NCI-H1930 (cell line): Measurements from ENCODE around the gene CANT1.

Source experiments
- DNase-seq, 2 experiments: peaks; one replicate each; lab custom pipeline; 2025; lab: John Stamatoyannopoulos, UW

CANT1 gene

DNA sequence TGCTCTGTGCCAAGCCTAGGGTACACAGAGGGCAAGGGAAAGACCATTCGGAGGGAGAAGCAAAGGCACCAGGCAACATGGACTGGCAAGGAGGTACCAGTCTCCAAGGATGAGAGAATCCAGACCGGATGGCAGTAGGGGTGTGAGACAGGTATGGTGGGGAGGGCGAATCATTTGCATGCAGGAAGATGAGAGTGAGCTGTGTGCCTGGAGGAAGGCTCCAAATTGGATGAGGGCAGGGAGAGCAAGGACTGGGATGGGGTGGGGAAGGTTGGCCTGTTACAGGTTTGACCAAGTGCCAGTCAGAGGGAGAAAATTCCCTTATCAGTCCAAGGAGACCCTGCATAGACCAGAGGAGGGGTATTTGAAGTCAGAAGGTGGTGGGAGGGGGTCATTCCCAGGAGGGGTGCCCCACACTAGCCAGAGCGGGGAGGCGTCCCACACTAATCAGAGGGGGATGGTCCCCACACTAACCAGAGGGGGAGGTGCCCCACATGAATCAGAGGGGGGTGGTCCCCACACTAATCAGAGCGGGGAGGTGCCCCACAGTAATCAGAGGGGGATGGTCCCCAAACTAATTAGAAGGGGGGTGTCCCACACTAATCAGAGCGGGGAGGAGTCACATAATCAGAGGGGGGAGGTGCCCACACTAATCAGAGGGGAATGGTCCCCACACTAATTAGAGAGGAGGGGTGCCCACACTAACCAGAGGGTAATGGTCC is 737 bp downstream of the CANT1 start:
- no peak for DNase-seq

DNA sequence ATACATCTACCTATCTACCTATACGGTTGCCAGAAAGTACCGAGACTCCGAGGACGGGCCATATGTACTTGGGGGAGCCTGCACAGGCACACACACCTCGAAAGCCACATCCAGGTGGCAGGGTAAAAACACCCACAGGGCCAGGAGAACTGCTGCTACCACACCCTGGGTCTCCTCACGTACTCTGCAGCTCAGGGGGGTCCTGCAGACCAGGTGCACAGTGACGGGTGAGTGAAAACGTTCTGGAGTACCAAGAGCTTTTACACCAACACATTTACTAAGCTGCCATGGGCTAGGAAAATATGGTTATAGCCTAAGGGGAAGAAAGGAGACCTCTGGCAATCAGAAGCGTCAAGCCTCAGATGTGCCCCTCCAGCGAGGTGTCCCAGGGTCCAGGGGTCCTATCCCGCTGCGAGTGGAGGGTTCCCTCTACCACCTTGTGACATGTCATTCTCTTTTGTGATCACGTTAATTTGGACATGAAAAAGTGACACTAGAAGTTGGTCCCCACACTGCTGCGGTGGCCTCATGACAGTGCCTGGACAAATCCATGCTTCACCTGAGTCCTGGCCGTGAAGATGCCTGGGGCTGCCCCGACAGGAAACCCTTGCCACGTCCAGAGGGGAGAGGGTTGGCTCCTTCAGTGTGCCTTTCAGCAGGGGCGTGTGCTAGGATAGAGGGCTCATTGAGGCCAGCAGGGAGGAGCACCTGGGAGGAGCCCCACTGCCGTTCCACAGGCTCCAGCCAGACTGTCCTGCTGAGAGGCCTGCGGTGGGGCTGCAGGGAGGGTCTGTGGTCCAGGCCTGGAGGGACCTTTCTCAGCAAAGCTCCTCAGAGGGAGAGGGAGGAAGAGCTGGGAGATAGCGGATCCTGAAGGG is 1.8 kb downstream of the CANT1 start:
- no peak for DNase-seq

DNA sequence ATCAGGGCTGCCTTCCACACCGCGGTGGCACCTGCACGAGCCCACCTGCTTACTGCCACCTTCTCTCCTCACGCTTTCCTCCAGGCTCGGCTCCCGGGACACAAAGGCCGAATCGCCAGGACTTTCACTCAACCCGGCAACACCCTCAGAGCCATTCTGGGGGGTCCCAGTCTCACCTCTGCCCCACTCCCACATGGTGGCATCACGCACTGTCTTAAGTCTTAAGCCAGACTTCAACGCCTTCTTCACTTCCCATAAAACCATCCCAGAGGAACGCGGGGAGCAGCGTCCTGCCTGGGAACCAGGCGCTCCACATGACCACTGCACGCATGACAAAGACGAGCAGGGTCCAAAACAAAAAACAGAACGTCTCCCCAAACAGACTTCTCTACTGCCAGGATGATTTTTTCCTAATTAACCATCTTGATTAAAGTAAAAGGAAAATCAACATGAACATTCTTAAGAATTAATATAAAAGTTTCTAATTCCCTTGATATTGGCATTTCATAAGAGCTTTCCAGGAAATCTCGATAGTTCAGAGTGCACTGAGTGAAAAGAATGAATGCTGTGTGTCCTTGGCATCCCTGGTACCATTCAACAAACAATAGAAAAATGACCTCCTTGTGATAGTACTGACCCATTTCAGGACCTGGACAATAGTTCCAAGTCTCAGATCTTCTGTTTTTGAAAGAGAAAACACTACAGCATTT is 2.6 kb downstream of the CANT1 start:
- DNase-seq = no peak

DNA sequence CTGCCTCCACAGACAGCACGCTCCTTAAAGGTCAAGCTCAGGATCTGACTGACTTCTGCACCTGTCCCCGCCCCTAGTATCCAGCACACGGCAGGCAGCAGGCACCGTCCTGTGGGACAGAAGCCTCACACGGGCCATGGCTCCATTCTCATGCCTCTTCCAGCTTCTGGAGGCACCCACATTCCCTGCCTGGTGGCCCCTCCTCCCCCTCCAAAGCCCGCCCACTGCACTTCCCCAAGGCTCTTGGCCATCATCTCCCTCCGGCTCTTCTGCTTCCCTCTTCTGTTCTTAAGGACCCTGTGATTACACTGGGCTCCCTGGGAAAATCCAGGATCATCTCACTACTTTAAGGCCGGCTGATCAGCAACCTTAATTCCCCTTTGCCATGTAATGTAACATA is 3.5 kb downstream of the CANT1 start:
- no peak for DNase-seq

DNA sequence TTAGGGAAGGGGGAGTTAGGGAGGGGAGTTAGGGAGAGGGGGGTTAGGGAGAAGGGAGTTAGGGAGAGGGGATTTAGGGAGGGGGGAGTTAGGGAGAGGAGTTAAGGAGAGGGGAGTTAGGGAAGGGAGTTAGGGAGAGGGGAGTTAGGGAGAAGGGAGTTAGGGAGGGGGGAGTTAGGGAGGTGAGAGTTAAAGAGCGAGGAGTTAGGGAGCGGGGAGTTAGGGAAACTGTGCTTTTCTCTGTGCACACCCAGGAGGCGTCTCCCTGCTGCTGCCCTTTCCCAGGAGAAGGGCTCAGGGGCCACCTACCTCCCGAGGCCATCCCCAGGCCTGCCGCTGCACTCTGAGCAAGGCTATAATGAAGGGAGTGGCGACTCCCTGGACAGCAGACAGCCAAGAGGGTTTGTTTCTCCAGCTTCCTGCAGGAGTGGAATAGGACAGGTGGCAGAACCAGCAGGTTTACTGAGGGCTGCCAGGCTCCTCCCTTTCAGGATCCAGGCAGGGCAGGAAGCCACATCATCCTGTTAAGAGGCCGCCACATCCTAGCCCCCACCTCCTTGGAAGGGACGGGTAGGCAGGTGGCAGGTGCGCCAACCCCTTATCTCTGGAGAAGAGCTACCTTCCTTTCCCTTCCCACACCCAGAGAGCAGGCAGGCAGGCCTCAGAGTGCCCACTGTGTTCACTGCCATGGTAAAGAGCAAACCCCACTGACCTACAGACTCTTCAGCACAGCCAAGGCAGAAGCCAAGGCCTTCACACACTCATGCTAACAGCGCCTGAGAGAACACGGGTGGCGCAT is 4.3 kb downstream of the CANT1 start:
- DNase-seq = no peak

DNA sequence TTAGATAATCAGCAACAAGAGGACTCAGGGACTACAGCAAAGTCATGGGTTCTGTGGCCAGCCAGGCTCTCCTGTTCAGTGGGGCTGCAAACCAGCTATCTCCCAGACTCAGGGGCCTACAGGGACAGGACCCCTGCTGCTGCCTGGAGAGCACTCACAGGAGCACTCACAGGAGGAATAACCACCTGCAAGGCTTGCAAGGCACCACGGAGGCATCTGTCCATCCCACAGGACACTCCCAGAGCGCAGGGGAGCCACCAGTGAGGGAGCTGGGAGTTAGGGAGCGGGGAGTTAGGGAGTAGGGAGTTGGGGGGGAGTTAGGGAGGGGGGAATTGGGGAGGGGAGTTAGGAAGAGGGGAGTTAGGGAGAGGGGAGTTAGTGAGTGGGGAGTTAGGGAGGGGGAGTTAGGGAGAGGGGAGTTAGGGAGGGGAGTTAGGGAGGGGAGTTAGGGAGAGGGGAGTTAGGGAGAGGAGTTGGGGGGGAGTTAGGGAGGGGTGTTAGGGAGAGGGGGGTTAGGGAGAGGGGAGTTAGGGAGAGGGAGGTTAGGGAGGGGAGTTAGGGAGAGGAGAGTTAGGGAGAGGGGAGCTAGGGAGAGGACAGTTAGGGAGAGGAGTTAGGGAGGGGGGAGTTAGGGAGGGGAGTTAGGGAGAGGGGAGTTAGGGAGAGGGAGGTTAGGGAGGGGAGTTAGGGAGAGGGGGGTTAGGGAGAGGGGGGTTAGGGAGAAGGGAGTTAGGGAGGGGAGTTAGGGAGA is 5.7 kb downstream of the CANT1 start:
- DNase-seq = no peak

DNA sequence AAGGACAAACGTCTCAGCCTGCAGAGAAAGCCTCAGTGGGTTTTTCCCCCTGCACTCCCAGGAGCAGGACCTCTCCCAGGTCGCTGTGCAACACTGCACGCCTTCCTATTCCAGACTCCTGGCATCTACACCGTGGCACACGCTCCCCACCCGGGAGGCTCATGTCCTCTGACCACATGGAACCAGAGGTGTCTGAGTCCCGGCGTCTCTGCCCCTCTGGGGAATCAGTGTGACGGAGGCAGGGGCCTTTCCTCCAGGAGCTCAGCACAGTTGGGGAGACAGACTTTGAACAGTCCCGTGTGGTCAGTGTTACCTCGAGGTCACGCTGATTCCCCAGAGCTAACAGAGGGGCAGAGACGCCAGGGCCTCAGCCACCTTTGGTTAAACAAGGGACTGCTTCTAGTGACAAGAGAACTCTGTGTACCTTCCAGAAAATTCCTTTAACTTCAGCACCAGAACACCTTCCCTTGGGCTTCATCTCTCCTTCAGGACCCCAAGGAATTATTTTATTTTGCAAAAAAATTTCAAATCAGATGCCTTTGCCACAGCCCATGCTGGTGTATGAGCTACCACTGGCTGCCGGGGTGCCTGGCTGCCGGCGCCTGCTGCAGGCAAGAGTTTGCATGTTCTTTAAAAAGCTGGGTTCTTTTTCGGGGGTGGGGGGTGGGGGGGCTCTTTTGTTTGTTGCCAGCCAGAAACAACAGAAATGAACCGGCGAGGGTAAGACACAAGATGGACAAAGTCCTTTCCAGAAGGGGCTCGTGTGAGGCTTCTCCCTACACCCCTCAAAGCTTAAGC is 6.6 kb downstream of the CANT1 start:
- DNase-seq = no peak

DNA sequence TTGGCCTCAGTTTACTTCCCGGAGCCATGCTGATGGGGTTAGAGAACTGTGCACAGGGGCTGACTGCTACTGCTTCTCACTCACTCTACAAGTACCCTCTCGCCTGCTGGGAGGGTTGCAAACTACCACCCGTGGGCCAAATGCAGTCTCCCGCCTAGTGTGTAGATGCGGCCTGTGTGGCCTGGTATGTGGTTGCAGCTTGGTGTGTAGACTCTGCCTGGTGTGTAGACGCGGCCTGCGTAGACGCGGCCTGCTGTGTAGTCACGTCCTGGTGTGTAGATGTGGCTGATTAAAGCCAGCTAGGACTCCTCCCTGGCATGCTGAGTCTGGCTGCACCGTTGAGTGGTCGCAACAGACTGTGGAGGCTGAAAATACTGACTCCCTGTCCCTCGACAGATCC is 7.3 kb downstream of the CANT1 start:
- no peak for DNase-seq

DNA sequence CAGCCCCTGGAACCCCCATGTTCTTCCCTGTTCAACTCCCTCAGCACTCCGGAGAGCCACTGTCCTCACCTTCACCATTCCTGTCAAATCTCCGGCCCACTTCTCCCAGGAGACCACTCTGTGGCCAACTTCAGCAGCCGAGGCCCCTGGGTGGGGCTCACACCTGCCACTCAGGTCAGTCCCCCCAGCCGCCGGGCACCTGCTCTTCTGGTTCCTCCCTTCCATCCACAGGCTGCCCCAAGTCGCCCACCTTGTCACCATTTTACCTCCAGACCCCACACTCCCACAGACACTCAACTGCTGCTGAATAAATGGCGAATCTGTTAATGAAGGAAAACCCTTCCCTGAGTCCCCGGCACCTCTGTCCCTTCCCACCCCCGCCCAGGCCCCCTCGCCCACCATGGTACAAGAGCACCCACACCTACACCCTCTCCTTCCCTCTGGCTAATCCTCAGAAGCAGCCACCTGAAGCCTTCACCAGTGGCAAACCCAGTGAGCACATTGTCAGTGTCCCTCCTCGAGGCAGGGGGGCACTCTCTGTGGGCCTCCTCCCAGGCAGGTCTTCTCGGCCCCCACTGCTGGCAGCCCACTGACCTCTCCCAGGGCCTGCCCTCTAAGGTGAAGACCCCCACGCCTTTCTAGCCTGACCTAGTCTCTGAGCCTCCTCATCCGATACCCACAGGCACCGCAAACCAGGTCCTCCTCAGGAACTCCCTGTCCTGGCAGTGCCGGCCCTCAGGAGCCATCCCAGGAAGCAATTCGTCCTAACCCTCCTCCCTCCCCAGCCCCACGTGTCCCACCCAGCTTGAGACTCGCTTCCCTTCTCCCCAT is 8.2 kb downstream of the CANT1 start:
- DNase-seq = no peak

DNA sequence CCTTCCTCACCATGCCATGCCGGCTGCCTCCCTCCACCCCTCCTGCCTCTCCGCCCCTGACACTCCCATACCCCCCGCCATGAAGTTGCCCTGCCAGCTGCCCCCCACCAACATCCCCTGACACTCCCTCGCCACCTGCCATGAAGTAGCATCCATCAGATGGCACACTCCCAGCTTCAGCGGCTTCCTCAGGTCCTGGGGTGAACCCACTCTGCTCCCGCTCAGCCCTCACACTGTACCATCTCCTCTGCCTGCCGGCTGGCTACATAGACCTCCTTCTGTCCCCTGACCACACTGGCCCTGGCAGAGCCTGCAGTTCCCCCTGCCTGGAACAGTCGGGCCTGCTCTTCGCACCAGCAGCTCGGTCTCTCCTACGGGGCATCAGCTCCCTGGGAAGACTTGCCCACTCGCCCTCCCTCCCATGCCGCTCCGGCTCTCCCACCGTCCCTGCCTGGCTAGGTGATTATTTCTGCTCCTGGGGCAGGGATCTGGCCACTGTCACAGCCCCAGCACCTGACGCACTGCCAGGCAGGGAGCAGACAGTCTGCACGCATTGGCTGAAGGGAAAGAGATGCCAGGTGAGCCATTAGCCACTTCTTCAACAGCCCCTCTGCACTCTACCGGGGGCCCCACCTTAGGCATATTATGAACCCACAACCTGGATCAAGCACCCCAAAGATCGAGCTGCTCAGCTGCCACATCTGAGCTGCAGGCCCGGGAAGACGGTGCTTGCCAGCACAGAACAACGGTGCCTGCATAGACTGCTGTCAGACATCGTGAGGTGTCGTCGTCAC is 9.0 kb downstream of the CANT1 start:
- no peak for DNase-seq

DNA sequence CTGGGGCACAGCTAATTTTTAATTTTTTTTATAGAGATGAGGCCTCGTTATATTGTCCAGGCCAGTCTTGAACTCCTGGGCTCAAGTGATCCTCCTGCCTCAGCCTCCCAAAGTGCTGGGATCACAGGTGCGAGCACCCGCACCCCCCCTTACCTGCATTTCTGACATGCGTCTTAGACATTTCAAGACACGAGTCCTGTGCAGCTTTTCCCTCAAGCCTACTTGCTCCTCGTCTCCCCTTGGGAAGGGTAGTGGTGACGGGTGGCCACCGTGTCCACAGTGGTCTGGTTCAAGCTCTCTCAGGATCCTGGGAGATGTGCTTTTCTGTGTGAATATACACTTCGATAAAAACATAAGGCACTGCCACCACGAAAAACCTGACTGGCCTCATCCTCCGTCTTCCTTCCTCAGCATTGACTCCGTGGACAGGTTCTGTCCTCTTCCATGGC is 9.6 kb downstream of the CANT1 start:
- no peak for DNase-seq

DNA sequence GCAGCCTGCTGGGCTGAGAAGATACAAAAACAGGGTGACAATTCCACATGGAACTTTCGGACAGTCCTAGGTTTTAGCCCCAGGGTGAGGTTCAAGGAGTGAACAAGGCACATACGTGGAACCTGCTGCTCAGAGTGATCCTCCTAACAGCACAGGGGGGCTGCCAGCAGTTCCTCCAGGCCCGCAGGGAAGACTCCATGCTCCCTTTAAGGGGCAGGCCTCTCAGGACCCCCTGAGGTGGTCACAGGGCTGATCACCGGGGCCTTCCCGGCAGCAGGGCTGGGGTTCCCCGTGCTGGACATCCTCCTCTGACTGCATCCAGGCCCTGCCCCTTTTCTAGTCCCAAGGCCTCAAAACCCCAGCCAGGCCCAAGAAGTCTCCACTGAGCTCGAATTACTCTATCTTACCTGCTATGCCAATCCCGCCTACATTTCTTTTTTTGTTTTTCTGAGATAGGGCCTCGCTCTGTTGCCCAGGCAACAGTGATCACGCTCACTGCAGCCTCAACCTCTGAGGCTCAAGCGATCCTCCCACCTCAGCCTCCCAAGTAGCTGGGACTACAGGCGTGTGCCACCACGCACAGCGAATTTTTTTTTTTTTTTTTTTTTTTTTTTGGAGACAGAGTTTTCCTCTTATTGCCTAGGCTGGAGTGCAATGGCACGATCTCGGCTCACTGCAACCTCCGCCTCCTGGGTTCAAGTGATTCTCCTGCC is 10.4 kb downstream of the CANT1 start:
- DNase-seq = no peak

DNA sequence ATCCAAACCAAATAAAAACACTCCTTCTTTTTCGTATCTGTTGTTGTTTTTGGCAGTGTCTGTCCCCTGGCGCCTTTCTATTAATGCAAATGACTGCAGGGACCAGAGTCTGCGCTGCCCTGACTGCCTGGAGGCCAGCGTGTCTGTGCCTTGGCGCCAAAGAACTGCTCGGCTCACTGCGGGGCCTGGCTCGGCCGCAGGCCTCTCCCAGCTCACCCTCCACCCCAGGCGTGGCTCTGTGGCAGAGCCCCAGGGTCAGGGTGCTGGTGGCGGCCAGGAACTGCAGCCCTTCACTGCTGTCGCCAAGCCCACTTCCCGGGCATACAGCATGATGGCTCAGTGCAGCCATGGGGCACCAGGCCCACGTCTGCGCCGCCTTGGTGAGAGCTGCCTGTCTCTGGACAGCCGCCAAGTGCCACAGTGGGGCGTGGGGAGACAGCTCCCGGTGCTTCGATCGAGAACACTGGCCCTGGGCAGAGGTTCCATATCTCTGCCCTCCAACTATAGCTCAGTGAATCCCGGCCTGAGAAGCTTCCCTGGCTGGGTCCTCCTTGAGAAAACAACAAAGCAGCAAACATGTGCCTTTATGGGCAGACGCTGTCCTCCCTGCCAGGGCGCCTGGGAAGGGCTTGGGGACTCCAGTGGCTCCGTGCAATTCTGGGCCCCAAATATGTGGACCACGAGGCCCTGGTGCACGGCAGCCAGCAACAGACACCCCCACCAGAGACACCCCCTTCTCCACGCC is 11.1 kb downstream of the CANT1 start:
- no peak for DNase-seq

DNA sequence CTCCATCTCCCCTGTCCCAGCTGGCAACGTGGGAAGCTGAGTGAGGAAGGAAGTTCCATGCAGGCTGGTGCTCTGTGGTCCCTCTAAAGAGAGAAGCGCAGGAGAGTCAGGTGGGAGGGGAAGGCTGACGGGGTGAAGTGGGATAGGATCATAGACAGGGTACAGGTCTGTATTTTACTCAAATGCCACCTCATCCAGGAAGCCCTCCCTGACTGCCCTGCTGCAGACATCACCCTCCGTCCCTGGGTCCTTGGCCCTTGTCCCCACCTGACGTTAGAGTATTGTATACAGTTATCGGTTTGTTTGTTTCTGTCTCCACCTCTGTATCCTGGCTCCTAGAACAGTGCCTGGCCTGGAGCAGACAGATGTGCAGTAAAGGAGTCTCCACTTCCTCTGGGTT is 11.7 kb downstream of the CANT1 start:
- DNase-seq = no peak

DNA sequence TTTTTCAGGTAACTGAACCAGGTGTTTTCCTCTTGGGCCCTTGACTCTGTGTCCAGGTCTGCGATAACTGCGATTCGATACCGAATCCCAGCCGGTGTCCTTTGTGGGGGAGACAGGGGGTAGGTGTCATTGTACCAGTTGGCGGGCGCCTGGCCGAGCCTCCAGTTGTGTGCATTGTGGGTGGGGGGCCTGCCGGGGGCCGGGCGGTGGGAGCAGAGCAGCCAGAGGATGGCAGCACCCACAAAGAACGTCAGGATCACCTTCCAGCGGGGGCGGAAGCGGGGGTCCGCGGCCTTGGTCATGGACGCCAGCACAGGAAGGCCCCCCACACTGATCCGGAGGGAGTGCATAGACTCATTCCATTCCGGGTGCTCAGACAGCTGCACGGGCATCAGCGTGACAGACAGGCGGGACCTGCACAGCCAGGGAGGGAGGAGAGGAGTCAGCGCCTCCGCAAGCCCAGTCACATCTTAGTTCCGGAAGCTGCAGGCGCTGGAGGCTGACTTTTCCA is 12.3 kb downstream of the CANT1 start:
- DNase-seq = no peak

DNA sequence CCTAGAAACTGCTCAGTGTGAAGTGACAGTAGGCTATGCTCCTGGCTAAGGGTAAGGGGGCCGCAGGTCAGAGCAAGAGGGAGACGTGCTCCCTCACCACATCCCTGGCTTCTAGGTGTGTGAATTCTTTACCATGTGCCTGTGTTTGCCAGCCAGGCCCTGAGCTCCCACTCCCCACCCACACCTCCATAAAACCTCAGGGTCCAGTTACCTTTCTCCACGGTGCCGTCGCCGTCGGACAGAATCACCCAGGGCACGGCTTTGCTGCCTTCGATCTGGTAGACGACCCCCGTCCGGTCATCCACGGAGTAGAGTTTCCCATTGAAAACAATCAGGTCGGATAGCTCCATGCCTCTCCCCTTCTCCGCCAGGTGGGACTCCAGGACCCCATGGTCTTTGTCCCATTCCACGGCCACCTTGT is 12.8 kb downstream of the CANT1 start:
- no peak for DNase-seq
